DND-41 (cell line): ENCODE data around the gene PCED1B.

Experiments
- EZH2 ChIP-seq: IDR thresholded peaks from 3 replicates; pipeline ENCODE4 v1.6.1; 2012; ENCODE audit warnings: borderline replicate concordance, low read depth, mild to moderate bottlenecking, moderate library complexity, low read length, inconsistent platforms; ENCODE audit not compliant: severe bottlenecking
- TF ChIP-seq, protein P1 (sequence below): IDR thresholded peaks from 2 replicates; pipeline ENCODE4 v1.5.1; 2012; ENCODE audit warnings: borderline replicate concordance, low read length, moderate library complexity, mild to moderate bottlenecking; ENCODE audit not compliant: poor library complexity, severe bottlenecking; ENCODE audit errors: extremely low read depth

GRCh38 chr12:47099610-47100009 is 20.2 kb downstream of the PCED1B start:
- no peak for TF ChIP-seq EZH2
- TF ChIP-seq, protein P1, sequence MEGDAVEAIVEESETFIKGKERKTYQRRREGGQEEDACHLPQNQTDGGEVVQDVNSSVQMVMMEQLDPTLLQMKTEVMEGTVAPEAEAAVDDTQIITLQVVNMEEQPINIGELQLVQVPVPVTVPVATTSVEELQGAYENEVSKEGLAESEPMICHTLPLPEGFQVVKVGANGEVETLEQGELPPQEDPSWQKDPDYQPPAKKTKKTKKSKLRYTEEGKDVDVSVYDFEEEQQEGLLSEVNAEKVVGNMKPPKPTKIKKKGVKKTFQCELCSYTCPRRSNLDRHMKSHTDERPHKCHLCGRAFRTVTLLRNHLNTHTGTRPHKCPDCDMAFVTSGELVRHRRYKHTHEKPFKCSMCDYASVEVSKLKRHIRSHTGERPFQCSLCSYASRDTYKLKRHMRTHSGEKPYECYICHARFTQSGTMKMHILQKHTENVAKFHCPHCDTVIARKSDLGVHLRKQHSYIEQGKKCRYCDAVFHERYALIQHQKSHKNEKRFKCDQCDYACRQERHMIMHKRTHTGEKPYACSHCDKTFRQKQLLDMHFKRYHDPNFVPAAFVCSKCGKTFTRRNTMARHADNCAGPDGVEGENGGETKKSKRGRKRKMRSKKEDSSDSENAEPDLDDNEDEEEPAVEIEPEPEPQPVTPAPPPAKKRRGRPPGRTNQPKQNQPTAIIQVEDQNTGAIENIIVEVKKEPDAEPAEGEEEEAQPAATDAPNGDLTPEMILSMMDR: no peak
